ENCODE results near the gene KLK12.

DNA sequence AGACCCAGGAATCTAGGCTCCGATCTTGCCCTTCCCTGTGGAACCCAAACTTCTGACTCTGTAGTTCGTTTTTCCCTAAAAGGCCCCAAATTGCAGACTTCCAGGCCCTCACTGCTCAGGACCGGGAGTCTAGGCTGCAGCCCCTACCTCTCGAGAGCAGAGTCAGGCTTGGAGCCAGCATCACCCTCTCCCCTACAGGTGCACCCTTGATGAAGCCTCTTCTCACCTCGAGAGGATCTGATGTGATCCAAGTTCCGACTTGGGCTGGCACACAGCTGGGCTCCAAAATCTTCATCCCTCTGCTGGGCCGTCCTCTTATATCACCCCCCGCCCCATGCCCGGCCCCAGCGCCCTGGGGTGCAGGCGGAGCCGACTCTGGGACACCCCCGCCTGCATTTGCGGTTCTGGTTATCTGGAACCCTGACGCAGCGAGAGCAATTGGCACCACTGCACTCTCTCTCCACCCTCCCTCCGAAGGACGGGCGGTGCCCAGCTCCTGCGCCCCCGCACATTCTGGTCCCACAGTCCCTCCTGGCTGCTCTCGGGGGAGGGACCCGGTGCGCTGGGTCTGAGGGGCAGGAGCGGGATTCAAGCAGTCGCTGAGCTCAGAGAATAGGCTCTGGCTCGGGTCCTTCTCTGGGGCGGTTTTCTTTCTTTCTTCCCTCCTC, 51.0 kb downstream of the KLK12 start, which contains the start of gene KLK7:
- TF ChIP-seq, protein P1, sequence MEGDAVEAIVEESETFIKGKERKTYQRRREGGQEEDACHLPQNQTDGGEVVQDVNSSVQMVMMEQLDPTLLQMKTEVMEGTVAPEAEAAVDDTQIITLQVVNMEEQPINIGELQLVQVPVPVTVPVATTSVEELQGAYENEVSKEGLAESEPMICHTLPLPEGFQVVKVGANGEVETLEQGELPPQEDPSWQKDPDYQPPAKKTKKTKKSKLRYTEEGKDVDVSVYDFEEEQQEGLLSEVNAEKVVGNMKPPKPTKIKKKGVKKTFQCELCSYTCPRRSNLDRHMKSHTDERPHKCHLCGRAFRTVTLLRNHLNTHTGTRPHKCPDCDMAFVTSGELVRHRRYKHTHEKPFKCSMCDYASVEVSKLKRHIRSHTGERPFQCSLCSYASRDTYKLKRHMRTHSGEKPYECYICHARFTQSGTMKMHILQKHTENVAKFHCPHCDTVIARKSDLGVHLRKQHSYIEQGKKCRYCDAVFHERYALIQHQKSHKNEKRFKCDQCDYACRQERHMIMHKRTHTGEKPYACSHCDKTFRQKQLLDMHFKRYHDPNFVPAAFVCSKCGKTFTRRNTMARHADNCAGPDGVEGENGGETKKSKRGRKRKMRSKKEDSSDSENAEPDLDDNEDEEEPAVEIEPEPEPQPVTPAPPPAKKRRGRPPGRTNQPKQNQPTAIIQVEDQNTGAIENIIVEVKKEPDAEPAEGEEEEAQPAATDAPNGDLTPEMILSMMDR (IDR thresholded peaks at IDR 0.05; ENCODE audit: poor library complexity) = no peak
- TF ChIP-seq EZH2phosphoT487 (IDR thresholded peaks at IDR 0.05; ENCODE audit: low read depth, severe bottlenecking, unreplicated experiment) (no peak), EZH2 (IDR thresholded peaks at IDR 0.05; ENCODE audit: borderline replicate concordance) (no peak)

Data from hepatocyte (in vitro differentiated cells).